NCI-H1417 (cell line): ENCODE data around the gene SELP.
"Not testable (repeated sequence)": the region's sequence is repeated elsewhere in the genome, so short reads cannot be mapped to it uniquely, and the experiment has no call there.

ENCODE experiments used
- DNase-seq, 3 experiments: peaks; one replicate each; lab custom pipeline; 2025; lab: John Stamatoyannopoulos, UW

Gene SELP

DNA sequence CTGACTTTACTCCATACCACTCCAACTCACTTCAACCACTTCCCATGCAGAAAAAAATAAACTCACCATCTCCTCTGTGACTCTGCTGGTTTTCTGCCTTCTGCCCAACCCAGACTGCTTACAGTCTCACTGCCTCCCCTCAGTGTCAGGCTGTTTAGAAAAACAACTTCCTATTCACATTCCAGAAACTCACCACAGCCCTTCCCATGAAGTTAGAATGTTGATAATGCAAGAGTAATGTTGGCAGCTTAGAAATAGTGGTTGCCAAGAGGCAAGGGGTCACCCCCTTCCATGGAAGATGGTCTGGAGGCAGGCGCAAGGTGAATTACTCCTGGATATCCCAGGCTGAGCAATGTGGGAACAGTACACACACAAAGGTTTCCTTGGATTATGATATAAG, at the start of gene SELP:
Gene SELP (minus strand): TSS at position 119 of the 400 bp plus-strand sequence. CDS start 50 bp downstream, at position 69.
- no peak for DNase-seq

DNA sequence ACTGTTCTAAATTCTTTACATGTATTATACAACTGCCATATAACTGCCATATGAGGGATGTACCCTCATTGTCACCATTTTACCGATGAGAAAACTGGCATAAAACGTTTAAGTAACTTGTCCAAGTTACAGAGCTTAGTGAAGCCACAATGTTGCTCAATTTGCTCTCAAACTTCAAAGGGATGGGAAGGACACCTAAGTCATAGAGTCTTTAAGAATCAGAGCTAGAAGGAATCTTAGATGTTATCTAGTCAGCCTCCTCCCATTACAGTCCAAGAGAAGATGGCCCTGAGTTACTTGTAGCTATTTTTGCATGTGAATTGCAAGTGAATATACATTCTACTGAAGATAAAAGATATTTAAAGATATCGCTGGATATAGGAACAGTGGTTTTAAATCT, 49.8 kb upstream of the SELP start:
- no peak for DNase-seq

DNA sequence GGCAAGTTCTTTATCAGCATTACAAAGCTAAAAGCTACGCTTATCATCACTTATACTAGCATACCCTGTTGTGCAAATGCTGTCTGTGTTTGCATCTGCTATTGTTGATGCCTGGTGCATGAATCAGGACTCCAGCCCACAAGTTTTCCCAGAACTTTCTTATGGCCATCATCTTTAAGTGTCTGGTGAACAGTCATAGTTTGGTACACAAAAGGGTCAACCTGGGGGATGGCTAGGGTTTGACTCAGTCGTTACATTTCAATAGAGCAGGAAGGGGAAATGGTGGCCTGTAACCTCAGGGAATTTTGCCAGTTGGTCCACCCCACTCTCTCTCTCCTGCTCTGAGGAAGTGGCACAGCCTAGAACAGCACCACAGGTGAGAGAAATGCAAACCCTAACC, 46.1 kb upstream of the SELP start:
- no peak for DNase-seq

DNA sequence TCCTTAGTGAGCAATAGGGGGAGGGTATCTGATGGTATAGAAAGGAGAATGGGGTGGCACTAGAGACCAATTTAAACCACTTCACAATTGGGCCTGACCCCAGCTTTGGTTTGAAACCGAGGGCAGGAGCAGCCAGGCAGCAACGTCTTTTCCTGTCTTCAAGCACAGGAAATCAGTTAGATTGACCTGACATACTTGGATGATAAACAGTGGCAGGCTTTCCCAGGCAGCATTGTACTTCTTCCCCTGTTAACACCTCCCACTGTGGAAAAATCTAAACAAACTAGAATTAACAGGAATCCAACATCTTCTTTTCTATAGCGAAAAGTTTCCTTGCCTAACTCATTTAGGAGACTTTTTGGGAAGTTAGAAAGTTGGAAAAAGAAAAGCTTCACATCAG, 40.9 kb upstream of the SELP start:
- no peak for DNase-seq

DNA sequence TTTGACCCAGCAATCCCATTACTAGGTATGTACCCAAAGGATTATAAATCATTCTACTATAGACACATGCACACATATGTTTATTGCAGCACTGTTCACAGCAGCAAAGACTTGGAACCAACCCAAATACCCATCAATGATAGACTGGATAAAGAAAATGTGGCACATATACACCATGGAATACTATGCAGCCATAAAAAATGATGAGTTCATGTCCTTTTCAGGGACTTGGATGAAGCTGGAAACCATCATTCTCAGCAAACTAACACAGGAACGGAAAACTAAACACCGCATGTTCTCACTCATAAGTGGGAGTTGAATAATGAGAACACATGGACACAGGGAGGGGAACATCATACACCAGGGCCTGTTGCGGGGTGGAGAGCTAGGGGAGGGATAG, 40.3 kb upstream of the SELP start:
- DNase-seq: not testable (repeated sequence)

DNA sequence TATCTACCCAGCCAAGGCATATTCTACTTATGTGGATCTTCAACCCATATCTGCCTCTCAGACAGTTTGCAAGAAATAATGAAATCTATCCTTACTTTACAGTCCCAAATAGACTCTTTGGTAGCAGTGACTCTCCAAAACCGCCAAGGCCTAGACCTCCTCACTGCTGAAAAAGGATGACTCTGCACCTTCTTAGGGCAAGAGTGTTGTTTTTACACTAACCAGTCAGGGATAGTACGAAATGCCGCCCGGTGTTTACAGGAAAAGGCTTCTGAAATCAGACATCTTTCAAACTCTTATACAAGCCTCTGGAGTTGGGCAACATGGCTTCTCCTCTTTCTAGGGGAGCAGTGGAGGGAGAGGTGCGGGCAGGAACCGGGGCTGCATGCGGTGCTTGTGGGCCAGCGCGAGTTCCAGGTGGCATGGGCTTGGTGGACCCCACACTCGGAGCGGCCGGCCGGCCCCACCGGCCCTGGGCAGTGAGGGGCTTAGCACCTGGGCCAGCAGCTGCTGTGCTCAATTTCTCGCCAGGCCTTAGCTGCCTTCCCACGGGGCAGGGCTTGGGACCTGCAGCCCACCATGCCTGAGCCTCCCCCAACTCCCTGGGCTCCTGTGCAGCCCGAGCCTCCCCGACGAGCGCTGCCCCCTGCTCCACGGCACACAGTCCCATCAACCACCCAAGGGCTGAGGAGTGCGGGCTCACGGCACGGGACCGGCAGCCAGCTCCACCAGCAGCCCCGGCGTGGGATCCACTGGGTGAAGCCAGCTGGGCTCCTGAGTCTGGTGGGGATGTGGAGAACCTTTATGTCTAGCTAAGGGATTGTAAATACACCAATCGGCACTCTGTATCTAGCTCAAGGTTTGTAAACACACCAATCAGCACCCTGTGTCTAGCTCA, 38.0 kb upstream of the SELP start:
- DNase-seq: not testable (repeated sequence)

DNA sequence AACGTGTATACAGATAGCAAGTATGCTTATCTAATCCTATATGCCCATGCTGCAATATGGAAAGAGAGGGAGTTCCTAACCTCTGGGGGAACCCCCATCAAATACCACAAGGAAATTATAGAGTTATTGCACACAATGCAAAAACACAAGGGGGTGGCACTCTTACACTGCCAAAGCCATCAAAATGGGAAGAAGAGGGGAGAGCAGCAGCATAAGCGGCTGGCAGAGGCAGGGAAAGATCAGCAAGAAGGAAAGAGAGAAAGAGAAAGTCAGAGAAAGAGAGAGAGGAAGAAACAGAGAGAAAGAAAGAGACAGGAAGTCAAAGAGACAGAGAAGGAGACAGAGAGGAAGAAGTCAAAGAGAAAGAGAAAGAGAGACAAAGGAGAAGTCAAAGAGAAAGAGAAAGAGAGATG, 37.3 kb upstream of the SELP start:
- not testable (repeated sequence) for DNase-seq

DNA sequence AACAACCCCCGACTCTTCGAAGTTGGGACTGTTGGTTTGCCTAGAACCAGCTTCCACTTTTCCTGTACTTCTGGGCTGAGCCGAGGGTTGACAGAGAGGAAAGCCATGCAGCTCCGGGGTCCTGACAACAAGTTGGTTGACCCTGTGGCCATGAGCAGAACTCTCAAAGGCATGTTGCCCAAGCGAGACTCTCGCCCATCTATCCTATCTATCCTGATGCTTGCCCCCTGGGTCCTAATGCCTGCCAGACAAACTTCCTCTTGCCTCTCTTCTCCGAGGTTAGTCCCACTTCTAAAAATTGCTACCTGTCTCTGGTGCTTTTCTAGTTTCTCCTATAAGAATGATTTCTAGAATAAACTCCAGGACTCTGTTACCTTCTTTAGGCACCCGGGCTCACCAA, 32.8 kb upstream of the SELP start:
- not testable (repeated sequence) for DNase-seq

DNA sequence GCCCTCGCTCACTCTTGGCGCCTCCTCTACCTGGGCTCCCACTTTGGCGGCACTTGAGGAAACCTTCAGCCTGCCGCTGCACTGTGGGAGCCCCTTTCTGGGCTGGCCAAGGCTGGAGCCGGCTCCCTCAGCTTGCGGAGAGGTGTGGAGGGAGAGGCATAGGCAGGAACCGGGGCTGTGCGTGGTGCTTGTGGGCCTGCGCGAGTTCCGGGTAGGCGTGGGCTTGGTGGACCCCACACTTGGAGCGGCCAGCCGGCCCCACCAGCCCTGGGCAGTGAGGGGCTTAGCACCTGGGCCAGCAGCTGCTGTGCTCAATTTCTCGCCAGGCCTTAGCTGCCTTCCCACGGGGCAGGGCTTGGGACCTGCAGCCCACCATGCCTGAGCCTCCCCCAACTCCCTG, 31.1 kb upstream of the SELP start:
- DNase-seq: not testable (repeated sequence)

DNA sequence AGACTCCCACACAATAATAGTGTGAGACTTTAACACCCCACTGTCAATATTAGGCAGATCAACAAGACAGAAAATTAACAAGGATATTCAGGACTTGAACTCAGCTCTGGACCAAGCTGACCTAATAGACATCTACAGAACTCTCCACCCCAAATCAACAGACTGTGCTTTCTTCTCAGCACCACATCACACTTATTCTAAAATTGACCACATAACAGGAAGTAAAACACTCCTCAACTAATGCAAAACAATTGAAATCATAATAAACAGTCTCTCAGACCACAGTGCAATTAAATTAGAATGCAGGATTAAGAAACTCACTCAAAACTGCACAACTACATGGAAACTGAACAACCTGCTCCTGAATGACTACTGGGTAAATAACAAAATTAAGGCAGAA, 28.9 kb upstream of the SELP start:
- not testable (repeated sequence) for DNase-seq

DNA sequence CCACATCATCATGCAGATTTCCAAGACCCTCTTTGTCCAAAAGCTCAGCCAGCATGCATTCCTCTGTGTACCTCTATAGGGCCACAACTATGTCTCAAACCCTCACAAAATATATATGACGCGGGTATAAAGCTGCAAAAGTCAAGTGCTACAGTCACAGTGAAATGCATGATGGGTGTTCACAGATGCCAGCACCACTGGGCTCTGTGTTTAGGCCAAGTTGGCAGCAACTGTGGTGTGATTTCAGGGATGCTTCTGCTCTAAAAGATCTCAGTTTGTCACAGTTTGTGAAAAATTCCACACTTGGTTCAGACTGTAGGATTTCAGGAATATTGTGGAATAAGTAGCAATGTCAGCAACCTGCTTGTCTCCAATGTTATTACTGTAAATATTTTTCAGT, 23.9 kb upstream of the SELP start:
- no peak for DNase-seq

DNA sequence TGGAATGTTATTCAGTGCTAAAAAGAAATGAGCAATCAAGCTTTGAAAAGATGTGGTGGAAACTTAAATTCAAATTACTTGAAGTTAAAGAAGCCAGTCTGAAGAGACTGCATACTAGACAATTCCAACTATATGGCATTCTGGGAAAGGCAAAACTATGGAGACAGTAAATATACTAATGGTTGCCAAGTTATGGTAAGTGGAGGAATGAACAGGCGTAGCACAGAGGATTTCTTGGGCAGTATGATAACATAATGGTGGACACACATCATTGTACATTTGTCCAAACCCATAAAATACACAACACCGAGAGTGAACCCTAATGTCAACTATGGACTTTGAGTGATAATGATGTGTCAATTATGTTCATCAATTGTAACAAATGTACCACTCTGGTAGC, 21.1 kb upstream of the SELP start:
- DNase-seq: no peak

DNA sequence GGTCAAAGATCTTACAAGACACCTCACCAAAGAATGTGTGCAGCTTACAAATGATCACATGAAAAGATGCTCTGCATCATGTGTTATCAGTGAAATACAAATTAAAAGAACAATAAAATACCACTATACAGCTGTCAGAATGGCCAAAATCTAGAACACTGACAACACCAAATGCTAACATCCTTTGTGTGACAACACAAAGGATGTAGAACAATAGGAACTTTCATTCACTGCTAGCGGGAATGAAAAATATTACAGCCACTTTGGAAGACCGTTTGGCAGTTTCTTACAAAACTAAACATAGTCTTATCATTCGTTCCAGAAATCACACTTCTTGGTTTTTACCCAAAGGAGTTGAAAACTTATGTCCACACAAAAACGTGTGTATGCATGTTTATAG, 20.6 kb upstream of the SELP start:
- no peak for DNase-seq

DNA sequence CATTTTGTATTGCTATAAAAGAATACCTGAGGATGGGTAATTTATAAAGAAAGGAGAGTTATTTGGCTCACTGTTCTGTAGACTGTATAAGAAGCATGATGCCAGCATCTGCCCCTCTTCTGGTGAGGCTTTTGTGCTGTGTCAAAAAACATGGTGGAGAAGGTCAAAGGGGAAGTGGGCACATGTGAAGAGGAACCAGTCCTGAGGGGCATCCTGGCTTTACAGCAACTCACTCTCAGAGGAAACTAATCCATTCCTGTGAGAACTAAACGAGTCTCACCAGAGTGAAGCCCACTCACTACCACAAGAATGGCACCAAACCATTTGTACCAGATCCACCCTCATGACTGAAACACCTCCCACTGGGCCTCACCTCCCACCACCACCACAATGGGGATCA, 18.8 kb upstream of the SELP start:
- DNase-seq: no peak

DNA sequence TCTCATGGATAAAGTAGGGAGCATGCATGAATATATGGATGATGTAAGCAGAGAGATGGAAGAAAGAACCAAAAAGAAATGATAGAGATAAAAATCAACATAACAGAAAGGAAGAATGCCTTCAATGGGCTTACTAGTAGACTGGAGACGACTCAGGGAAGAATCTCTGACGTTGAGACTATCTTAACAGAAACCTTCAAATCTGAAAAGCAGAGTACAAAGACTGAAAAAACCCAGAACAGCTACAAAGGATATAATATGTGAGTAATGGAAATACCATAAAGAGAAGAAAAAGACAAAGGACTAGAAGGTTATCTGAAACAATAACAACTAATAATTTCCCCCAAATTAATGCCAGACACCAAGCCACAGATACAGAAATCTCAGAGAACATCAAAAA, 18.3 kb upstream of the SELP start:
- DNase-seq: no peak

DNA sequence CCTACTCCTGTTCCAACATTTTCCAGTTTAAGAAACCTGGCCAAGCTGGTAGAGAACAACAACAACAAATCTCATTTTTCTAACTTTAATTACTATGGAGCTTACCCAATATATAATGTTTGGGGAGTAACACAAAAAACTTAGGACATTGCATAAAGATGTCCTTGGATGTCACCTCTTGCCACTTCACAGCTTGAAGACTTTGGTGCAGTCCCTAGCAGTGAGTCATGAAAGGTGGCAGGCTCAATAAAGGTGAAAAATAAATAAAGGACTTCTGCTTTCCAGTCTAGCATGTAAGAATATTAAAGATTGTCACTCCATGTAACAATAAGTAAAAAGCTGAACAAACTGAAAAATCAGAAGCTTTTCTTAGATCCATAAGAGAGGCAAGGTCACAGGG, 17.6 kb upstream of the SELP start:
- no peak for DNase-seq

DNA sequence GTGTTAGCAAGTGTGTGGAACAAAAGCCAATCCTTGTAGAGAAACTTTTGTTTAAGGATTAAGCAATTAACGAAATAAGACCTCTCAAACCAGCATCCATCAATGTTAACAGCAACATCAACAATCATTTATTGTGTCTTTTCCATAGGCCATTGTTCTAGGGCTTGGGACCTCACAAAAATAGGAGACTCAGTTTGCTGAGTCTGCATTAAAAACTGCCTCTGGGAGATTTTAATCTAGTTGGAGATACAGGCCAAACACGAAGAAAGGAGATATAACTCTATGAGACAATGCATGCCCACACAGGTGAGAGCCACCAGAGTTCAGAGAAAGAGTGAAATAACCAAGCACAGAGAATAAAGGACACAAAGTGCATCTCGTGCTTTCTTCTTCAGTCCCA, 14.4 kb upstream of the SELP start:
- DNase-seq: no peak

DNA sequence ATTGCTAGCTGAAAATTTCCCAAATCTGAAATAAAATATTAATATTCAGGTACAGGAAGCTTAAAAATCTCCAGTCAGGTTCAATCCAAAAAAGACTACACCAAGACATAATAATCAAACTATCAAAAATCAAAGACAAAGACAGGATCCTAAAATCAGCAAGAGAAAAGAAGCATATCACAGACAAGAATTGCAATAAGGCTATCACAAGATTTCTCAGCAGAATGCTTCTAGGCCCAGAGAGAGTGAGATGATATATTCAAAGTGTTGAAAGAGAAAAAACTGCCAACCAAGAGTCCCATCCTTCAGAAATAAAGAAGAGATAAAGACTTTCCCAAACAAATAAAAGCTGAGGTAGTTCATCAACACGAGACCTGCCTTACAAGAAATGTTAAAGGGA, 5.0 kb upstream of the SELP start:
- no peak for DNase-seq

DNA sequence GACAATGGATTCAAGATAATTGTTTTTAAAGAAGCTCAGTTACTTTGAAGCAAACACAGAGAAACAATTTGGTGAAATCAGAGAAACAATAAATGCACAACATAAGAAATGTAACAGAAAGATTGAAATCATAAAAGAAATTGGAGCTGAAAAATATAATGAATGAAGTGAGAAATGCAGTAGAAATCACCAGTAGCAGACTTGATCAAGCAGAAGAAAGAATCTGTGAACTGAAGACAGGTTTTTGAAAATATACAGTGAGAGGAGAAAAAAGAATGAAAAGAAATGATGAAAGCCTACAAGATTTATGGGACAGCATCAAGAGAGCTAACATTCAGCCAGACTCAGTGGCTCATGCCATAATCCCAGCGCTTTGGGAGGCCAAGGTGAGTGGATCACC, 4.2 kb upstream of the SELP start:
- DNase-seq: no peak

DNA sequence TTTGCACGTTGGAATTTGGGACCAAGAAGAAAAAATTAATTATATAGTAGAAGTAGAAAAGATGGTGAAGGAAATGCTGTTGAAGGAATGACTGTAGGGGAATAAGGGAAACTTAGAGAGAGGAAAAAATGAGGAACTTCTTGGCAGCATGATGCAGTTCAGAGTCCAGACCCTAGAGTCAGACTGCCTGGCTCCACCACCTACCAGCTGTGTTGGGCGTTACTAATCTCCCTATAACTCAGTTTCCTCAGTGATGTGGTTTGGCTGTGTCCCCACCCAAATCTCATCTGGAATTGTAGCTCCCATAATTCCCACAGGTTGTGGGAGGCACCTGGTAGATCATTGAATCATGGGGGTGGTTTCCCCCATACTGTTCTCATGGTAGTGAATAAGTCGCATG, 1.3 kb upstream of the SELP start:
- DNase-seq: no peak

DNA sequence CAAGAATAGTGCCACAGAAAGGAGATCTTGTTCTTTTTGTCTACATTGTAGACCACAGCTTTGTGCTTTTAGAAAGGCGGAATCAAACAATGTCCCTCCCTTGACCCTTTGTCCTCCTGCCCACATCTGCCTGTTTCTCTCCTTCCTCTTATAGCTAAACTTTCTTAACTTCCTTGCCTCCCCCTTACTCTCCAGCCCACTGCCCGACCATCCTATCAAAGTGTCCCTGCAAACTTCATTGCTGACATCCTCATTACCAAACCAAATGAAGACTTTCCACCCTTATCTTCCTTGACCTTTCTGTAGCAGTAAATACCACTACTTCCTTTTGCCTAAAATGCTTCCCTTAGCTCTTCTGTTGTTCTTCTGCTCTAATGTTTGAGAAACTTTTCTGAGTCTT, 5.0 kb downstream of the SELP start:
- no peak for DNase-seq

DNA sequence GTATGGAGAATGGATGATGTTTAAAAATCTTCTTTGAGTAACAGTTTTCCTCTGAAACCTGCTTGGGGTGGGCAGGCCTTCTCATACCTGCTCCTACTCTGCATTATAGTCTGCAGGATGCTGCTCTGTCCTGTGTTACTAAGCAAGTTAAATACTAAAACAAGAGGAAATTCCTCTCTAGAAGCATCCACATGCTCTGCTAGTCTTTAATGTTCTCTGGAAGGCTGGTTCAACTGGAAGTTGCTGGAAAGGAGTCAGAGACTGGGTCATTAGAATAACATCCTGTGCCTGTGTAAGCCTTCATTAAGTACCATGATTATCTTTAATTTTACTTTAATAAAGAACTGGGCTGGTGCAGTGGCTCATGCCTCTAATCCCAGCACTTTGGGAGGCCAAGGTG, 5.8 kb downstream of the SELP start:
- no peak for DNase-seq

DNA sequence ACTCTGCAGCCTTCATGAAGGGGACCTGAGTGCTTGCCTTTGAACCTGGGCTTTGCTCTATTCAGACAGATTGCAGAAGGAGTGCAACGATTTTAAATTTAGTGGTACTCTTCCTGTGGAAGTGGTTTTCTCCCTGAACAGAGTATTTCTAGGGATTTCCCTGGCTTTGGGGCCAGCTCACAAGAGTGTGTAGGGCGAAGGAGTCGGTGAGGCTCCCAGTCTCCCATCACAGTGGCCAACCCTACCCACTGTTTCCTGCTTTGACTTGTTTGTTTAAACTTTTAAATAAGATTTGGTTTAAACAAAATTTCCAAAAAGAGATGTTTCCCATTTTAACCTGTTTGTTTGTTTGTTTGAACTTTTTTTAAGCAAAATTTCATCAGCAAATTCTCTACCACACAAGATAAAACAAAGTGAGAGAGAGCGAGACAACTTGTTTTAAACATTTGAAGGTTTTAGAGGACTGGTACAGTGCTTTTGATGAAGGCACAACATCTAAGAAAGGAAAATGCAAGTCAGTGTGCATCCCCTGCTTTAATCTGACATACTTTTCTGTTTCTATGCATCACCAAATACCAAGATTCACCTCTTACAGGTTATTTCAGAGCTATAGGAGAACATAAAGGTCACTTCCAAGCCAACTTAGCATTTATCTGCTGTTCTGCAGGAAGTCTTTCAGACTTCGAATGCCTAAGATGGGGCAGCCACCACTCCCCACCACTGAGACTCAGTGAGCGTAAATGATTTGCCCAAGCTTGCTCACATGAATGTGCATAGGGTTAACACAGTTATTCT, 6.6 kb downstream of the SELP start:
- no peak for DNase-seq
